ENCODE data around the gene REG3G. TPM values are rescaled to one million over a fixed set of nuclear protein-coding genes. Genes with fewer than 3 reads are reported as not detected.

REG3G gene
- total RNA-seq, 1 experiment from 2014 or later, result not detected

DNA sequence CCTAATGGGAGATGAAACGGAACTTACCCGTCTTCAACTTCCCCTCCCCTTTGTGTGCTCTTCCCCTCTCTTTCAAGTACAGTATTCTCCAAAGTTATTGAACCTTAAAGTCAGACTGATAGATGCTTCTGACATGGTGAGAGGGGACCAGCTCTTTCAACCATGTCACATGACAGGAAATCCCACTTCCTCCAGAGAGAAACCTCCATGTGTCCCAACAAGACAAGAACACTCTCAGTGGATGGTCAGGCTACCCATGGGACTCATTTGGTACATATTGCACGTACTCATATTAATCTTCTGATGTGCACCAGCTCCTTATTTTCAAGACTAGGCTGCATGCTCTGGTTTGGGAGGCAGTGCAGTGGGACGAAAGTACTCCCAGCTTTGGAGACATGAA, 44.6 kb upstream of the REG3G start:
- no peak for TF ChIP-seq POLR2AphosphoS5 (IDR thresholded peaks at IDR 0.05; ENCODE audit: low read depth, low read length)
- TF ChIP-seq, protein P1, sequence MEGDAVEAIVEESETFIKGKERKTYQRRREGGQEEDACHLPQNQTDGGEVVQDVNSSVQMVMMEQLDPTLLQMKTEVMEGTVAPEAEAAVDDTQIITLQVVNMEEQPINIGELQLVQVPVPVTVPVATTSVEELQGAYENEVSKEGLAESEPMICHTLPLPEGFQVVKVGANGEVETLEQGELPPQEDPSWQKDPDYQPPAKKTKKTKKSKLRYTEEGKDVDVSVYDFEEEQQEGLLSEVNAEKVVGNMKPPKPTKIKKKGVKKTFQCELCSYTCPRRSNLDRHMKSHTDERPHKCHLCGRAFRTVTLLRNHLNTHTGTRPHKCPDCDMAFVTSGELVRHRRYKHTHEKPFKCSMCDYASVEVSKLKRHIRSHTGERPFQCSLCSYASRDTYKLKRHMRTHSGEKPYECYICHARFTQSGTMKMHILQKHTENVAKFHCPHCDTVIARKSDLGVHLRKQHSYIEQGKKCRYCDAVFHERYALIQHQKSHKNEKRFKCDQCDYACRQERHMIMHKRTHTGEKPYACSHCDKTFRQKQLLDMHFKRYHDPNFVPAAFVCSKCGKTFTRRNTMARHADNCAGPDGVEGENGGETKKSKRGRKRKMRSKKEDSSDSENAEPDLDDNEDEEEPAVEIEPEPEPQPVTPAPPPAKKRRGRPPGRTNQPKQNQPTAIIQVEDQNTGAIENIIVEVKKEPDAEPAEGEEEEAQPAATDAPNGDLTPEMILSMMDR (IDR thresholded peaks at IDR 0.05), result no peak
- no peak for TF ChIP-seq TCF7L2 (IDR thresholded peaks at IDR 0.05; ENCODE audit: low read depth, low read length)
- TF ChIP-seq, protein P2, sequence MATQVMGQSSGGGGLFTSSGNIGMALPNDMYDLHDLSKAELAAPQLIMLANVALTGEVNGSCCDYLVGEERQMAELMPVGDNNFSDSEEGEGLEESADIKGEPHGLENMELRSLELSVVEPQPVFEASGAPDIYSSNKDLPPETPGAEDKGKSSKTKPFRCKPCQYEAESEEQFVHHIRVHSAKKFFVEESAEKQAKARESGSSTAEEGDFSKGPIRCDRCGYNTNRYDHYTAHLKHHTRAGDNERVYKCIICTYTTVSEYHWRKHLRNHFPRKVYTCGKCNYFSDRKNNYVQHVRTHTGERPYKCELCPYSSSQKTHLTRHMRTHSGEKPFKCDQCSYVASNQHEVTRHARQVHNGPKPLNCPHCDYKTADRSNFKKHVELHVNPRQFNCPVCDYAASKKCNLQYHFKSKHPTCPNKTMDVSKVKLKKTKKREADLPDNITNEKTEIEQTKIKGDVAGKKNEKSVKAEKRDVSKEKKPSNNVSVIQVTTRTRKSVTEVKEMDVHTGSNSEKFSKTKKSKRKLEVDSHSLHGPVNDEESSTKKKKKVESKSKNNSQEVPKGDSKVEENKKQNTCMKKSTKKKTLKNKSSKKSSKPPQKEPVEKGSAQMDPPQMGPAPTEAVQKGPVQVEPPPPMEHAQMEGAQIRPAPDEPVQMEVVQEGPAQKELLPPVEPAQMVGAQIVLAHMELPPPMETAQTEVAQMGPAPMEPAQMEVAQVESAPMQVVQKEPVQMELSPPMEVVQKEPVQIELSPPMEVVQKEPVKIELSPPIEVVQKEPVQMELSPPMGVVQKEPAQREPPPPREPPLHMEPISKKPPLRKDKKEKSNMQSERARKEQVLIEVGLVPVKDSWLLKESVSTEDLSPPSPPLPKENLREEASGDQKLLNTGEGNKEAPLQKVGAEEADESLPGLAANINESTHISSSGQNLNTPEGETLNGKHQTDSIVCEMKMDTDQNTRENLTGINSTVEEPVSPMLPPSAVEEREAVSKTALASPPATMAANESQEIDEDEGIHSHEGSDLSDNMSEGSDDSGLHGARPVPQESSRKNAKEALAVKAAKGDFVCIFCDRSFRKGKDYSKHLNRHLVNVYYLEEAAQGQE (IDR thresholded peaks at IDR 0.05; ENCODE audit: insufficient read depth in 1 of 2, low read depth in 2 of 2, low read length in 1 of 2), result no peak
- TF ChIP-seq SIN3A (IDR thresholded peaks at IDR 0.05; ENCODE audit: borderline replicate concordance, insufficient read depth, low read depth, low read length), result no peak
- in situ Hi-C loops (cut with HindIII; ENCODE audit: low pct_unique_long_range_greater_than_20kb, low sequenced_read_pairs), result no loop called here
- intact Hi-C loops (cut with micrococcal nuclease; ENCODE audit: unreplicated experiment), result no loop called here
- Histone ChIP-seq H3K27ac (ENCODE audit: low read length) (no peak overlapping the region), H3K4me3 (ENCODE audit: low read depth in 2 of 2, low read length in 2 of 2) (no peak overlapping the region), H3K27me3 (ENCODE audit: control insufficient read depth, insufficient read depth, low read length) (0 out of 2 replicates have a peak, but pooled peaks cover 5% of the 10 kb centered on the region), H3K4me1 (ENCODE audit: control insufficient read depth, insufficient read depth, low read length) (no peaks in the 10 kb centered on the region), H3K9me3 (ENCODE audit: control insufficient read depth, insufficient read depth, low read depth, low read length) (no peaks in the 10 kb centered on the region), H3K36me3 (ENCODE audit: control insufficient read depth, insufficient read depth, low read length) (no peaks in the 10 kb centered on the region)
- CTCF ChIA-PET, result interaction anchor here (0.6 kb wide), 1 partner anchor 1188 kb away, joined by 4 read pairs; no protein-coding TSS in a partner anchor
- POLR2A ChIA-PET, result no interaction called here
- BruUV-seq (replicated peaks), result no TSS peak
- ATAC-seq (no peak), DNase-seq (ENCODE audit: low read depth, low spot score) (no peak)

DNA sequence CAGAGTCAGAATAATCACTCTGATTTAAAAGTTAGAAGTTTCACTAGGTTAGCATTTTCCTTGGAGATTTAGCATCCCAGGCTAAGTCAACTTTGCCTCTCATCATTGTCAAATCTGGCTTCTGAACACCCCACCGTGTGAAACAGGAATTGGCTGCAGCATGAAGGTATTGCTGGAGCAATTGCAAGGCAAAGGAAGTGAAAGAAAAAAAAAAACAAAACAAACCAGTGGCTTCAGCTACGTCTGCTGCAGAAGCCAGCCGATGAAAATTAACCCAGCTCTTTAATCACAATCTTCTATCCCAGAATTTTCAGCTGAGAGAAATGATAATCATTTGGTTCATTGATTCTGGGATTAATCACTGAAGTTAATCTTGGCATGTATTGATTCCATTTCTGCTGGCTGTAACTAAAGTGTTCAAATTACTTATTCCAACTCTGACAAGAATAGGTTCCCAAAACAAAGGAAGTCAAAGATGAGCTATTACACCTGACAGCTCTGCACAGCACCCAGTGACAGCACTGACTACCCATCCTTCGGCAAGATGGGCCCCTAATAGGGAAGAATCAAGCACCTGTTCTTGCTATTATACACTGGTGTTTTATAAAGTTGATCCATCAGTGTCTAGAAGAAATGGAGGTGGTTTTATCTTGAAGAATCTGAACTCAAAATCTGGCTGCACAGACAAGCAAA, 42.7 kb upstream of the REG3G start:
- intact Hi-C loops (cut with micrococcal nuclease; ENCODE audit: unreplicated experiment), result no loop called here

More for the DNA sequence above, 42.7 kb upstream of the REG3G start:
- in situ Hi-C loops (cut with HindIII; ENCODE audit: low pct_unique_long_range_greater_than_20kb, low sequenced_read_pairs), result no loop called here
- no peaks in the 10 kb centered on the region for H3K9me3 ChIP-seq (ENCODE audit: control insufficient read depth, insufficient read depth, low read depth, low read length)
- no peak overlapping the region for H3K27ac ChIP-seq (ENCODE audit: low read length)
- CTCF ChIA-PET, result no interaction called here
- no peaks in the 10 kb centered on the region for H3K4me1 ChIP-seq (ENCODE audit: control insufficient read depth, insufficient read depth, low read length)
- BruUV-seq (replicated peaks), result no TSS peak
- 0 out of 2 replicates have a peak, but pooled peaks cover 5% of the 10 kb centered on the region for H3K27me3 ChIP-seq (ENCODE audit: control insufficient read depth, insufficient read depth, low read length)
- H3K36me3 ChIP-seq (ENCODE audit: control insufficient read depth, insufficient read depth, low read length), result no peaks in the 10 kb centered on the region
- no peak for DNase-seq (ENCODE audit: low read depth, low spot score)
- no peak for ATAC-seq
- TF ChIP-seq, protein P1 (IDR thresholded peaks at IDR 0.05), result no peak
- TF ChIP-seq POLR2AphosphoS5 (IDR thresholded peaks at IDR 0.05; ENCODE audit: low read depth, low read length) (no peak), TCF7L2 (IDR thresholded peaks at IDR 0.05; ENCODE audit: low read depth, low read length) (no peak), SIN3A (IDR thresholded peaks at IDR 0.05; ENCODE audit: borderline replicate concordance, insufficient read depth, low read depth, low read length) (no peak)
- TF ChIP-seq, protein P2 (IDR thresholded peaks at IDR 0.05; ENCODE audit: insufficient read depth in 1 of 2, low read depth in 2 of 2, low read length in 1 of 2), result no peak
- POLR2A ChIA-PET, result no interaction called here
- H3K4me3 ChIP-seq (ENCODE audit: low read depth in 2 of 2, low read length in 2 of 2), result no peak overlapping the region

Measured in Panc1 (cell line).